ENCODE data around the gene PCSK7. TPM values are rescaled to one million over a fixed set of nuclear protein-coding genes. Genes with fewer than 3 reads are reported as not detected.

PCSK7 gene
- total and polyA plus RNA-seq, 10 of the 15 experiments (the other 5 are each of a cell fraction or from before 2014, with no cell fraction given), result 5.5 to 81.5 (median 51.6) TPM

DNA sequence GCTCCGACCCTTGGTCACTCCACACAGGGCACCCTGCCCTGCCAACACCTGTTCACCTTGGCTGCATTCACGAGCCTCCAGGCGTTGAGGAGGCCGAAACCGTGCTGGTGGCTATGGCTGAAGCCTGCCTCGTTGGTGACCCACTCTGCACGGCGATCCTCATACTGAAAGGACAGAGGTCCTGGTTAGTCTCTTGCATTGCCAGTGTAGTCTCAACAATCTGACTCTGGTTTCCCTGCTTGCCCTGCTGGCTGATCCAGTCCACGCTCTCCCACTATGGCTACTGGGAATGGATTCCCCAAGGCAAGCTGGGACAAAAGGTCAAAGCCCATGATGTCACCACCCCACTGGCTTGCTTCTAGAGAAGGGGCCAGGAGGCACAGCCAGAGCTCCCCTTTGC, 12.9 kb downstream of the PCSK7 start:
- Histone ChIP-seq H3K4me3 (no peak overlapping the region), H3K4me1 (ENCODE audit: control insufficient read depth, insufficient read depth, low read length) (no peaks in the 10 kb centered on the region; the same call in 1 of the 2 replicates), H4K20me1 (ENCODE audit: control insufficient read depth, insufficient read depth) (no peaks in the 10 kb centered on the region), H3K27me3 (replicated peaks in 1 of 2; ENCODE audit: control insufficient read depth in 2 of 2, insufficient read depth in 2 of 2, low read length in 1 of 2) (no peaks in the 10 kb centered on the region), H3K79me2 (ENCODE audit: control insufficient read depth, insufficient read depth, low read length) (no peaks in the 10 kb centered on the region), H3K27ac (ENCODE audit: control insufficient read depth, insufficient read depth) (no peak overlapping the region), H2AFZ (ENCODE audit: control insufficient read depth, low read depth, low read length) (no peak overlapping the region), H3K9me3 (replicated peaks; ENCODE audit: control insufficient read depth, insufficient read depth, low read length) (no peaks in the 10 kb centered on the region), H3K4me2 (ENCODE audit: control insufficient read depth, insufficient read depth) (no peak overlapping the region), H3K36me3 (ENCODE audit: control insufficient read depth in 2 of 2, insufficient read depth in 2 of 2, low read length in 1 of 2) (peaks cover 26 to 46% of the 10 kb centered on the region in 2 experiments), H3K9ac (ENCODE audit: control insufficient read depth, insufficient read depth, low read length) (no peak overlapping the region)
- ChIA-PET CTCF (interaction anchor here (1.3 to 17.3 kb wide), 2 partner anchors 38 to 383 kb away, joined by 3 to 422 read pairs; partner anchors contain the start of gene SIDT2), SMC1A (ENCODE audit: uncharacterized antibody, unreplicated experiment) (no interaction called here), RAD21 (ENCODE audit: unreplicated experiment) (no interaction called here), POLR2A (no interaction called here)
- DNase-seq (ENCODE audit: low read depth, low spot score) (no peak), FAIRE-seq (no peak), ATAC-seq (no peak)
- TF ChIP-seq, protein P1, sequence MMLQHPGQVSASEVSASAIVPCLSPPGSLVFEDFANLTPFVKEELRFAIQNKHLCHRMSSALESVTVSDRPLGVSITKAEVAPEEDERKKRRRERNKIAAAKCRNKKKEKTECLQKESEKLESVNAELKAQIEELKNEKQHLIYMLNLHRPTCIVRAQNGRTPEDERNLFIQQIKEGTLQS (IDR thresholded peaks at IDR 0.05; ENCODE audit: borderline replicate concordance, extremely low read depth, low read depth, low read length), result no peak
- TF ChIP-seq POLR2A (IDR thresholded peaks at IDR 0.05; ENCODE audit: low read depth, low read length), result peak; percentile 26; the same call in 1 of the 2 replicates
- in situ Hi-C loops (cut with MboI), result no loop called here
- 98% methylated on average over 9 of the region's 9 CpGs for WGBS (ENCODE audit: insufficient coverage, insufficient replicate concordance, low lambda C conversion rate, missing lambda C conversion rate)
- no TSS peak for BruUV-seq (replicated peaks)
- intact Hi-C loops (cut with micrococcal nuclease; ENCODE audit: unreplicated experiment), result no loop called here

DNA sequence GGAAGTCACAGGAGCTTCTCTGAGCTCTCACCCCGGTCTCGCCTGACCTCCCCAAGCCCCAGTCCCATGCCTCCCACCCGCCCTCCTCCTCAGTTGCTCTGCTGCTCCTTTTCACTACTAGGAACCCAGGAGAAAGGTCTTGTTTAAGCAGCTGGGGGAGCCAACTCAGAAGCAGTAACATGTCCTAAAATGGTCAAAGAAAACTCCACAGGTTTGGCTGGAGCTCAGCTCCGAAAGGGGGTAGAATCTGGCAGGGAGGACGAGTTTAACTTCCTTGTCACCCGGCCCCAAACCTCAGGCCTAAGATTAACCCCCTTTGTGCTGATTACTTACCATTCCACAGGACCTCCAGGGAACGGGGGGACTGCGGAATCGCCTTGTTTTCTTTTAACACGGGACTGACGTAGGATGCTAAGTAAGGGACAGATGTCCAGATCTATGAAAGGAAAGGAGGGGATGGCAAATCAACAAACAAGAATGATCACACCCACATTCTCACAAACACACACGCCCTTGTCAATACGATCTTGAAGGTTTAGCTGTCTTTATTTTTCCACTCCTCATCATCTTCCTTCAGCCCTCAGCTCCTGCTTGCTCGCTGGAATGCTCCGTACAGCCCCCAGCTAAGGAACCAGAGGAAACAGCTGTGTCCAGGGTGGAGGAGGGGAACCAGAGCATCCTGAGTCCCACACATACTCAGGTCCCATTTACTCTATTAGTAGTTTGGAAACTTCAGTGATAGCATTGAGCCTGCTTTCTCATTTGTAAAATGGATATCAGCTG, 13.5 kb downstream of the PCSK7 start:
- H2AFZ ChIP-seq (ENCODE audit: control insufficient read depth, low read depth, low read length), result no peak overlapping the region
- peaks cover 25 to 45% of the 10 kb centered on the region in 2 experiments for H3K36me3 ChIP-seq (ENCODE audit: control insufficient read depth in 2 of 2, insufficient read depth in 2 of 2, low read length in 1 of 2)
- FAIRE-seq (no peak), ATAC-seq (no peak), DNase-seq (ENCODE audit: low read depth, low spot score) (no peak)
- TF ChIP-seq, protein P1 (IDR thresholded peaks at IDR 0.05; ENCODE audit: borderline replicate concordance, extremely low read depth, low read depth, low read length), result no peak
- TF ChIP-seq SP1 (IDR thresholded peaks at IDR 0.05; ENCODE audit: low read depth, low read length) (no peak), CHD2 (IDR thresholded peaks at IDR 0.05; ENCODE audit: borderline replicate concordance, low read depth, low read length) (no peak), ZNF24 (IDR thresholded peaks at IDR 0.05) (no peak)
- TF ChIP-seq, protein P2, sequence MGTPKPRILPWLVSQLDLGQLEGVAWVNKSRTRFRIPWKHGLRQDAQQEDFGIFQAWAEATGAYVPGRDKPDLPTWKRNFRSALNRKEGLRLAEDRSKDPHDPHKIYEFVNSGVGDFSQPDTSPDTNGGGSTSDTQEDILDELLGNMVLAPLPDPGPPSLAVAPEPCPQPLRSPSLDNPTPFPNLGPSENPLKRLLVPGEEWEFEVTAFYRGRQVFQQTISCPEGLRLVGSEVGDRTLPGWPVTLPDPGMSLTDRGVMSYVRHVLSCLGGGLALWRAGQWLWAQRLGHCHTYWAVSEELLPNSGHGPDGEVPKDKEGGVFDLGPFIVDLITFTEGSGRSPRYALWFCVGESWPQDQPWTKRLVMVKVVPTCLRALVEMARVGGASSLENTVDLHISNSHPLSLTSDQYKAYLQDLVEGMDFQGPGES (IDR thresholded peaks at IDR 0.05), result no peak
- no peak overlapping the region for H3K4me3 ChIP-seq
- H3K4me2 ChIP-seq (ENCODE audit: control insufficient read depth, insufficient read depth), result no peak overlapping the region
- no peak overlapping the region for H3K9ac ChIP-seq (ENCODE audit: control insufficient read depth, insufficient read depth, low read length)
- no peaks in the 10 kb centered on the region for H4K20me1 ChIP-seq (ENCODE audit: control insufficient read depth, insufficient read depth)
- ChIA-PET RAD21 (ENCODE audit: unreplicated experiment) (no interaction called here), SMC1A (ENCODE audit: uncharacterized antibody, unreplicated experiment) (no interaction called here), POLR2A (no interaction called here), CTCF (interaction anchor here (1.3 to 17.3 kb wide), 2 partner anchors 37 to 383 kb away, joined by 3 to 422 read pairs; partner anchors contain the start of gene SIDT2)
- BruUV-seq (replicated peaks), result no TSS peak
- no peaks in the 10 kb centered on the region for H3K27me3 ChIP-seq (replicated peaks in 1 of 2; ENCODE audit: control insufficient read depth in 2 of 2, insufficient read depth in 2 of 2, low read length in 1 of 2)
- no peaks in the 10 kb centered on the region; the same call in 1 of the 2 replicates for H3K4me1 ChIP-seq (ENCODE audit: control insufficient read depth, insufficient read depth, low read length)
- in situ Hi-C loops (cut with MboI) (no loop called here), intact Hi-C loops (cut with micrococcal nuclease; ENCODE audit: unreplicated experiment) (no loop called here)
- H3K79me2 ChIP-seq (ENCODE audit: control insufficient read depth, insufficient read depth, low read length), result no peaks in the 10 kb centered on the region
- H3K27ac ChIP-seq (ENCODE audit: control insufficient read depth, insufficient read depth), result no peak overlapping the region
- H3K9me3 ChIP-seq (replicated peaks; ENCODE audit: control insufficient read depth, insufficient read depth, low read length), result no peaks in the 10 kb centered on the region
- WGBS (ENCODE audit: insufficient coverage, insufficient replicate concordance, low lambda C conversion rate, missing lambda C conversion rate), result 86% methylated on average over 15 of the region's 15 CpGs

All from GM12878 (cell line).